Upper lobe of right lung (tissue), 1 donor: Measurements from ENCODE around the gene SEC16A. TPM values are rescaled to one million over a fixed set of nuclear protein-coding genes. Genes with fewer than 3 reads are reported as not detected.

Experiments used
- ATAC-seq: fragments of 200-7000 bp; cut with Tn5 transposase; one replicate; pipeline ENCODE4 v1.9.1; 2020; ENCODE audit warnings: mild to moderate bottlenecking, moderate library complexity
- DNase-seq: peaks from one replicate; pipeline ENCODE4 v3.0.0-alpha.2; 2020
- H3K27ac ChIP-seq: fragments of 200-600 bp; one replicate; pipeline ENCODE4 v1.8.0; 2022
- H3K27me3 ChIP-seq: fragments of 200-600 bp; one replicate; pipeline ENCODE4 v1.8.0; 2022; ENCODE audit warnings: mild to moderate bottlenecking
- H3K36me3 ChIP-seq: fragments of 200-600 bp; one replicate; pipeline ENCODE4 v1.8.0; 2022
- H3K4me1 ChIP-seq: fragments of 200-600 bp; one replicate; pipeline ENCODE4 v1.8.0; 2022
- H3K4me3 ChIP-seq: fragments of 200-600 bp; one replicate; pipeline ENCODE4 v1.8.0; 2022; ENCODE audit warnings: mild to moderate bottlenecking
- H3K9me3 ChIP-seq: fragments of 200-600 bp; one replicate; pipeline ENCODE4 v1.8.0; 2022
- intact Hi-C: fragments of 100-400 bp; cut with DNase I; formaldehyde crosslinking; loops from one replicate; pipeline ENCODE4 v1.11.0; 2022
- total RNA-seq: library from RNA; stranded (reverse); fragmentation: NEBNext Ultra II Directional; extraction: Animal tissue kit (Norgen Biotek cat#: 25700); gene quantifications from one replicate; pipeline ENCODE4 v1.2.1, GENCODE V29; 2021
- TF ChIP-seq, protein P1 (sequence below): fragments of 200-600 bp; IDR thresholded peaks from one replicate; pipeline ENCODE4 v1.8.0; 2022; ENCODE audit warnings: antibody characterized with exemption
- donor health status: DM: no; HTN: yes; CAD: no; lungs with severe emphysema.

The SEC16A gene
- total RNA-seq, 1 donor from 2014 or later: 63.7 TPM

- H3K4me3 ChIP-seq: no peak overlapping the region
- H3K36me3 ChIP-seq: peaks cover 97% of the 10 kb centered on the region
- H3K9me3 ChIP-seq: no peaks in the 10 kb centered on the region
- no peaks in the 10 kb centered on the region for H3K27me3 ChIP-seq
- DNase-seq (no peak), ATAC-seq (no peak)
- no peaks in the 10 kb centered on the region for H3K4me1 ChIP-seq
- H3K27ac ChIP-seq: no peak overlapping the region
- TF ChIP-seq, protein P1, sequence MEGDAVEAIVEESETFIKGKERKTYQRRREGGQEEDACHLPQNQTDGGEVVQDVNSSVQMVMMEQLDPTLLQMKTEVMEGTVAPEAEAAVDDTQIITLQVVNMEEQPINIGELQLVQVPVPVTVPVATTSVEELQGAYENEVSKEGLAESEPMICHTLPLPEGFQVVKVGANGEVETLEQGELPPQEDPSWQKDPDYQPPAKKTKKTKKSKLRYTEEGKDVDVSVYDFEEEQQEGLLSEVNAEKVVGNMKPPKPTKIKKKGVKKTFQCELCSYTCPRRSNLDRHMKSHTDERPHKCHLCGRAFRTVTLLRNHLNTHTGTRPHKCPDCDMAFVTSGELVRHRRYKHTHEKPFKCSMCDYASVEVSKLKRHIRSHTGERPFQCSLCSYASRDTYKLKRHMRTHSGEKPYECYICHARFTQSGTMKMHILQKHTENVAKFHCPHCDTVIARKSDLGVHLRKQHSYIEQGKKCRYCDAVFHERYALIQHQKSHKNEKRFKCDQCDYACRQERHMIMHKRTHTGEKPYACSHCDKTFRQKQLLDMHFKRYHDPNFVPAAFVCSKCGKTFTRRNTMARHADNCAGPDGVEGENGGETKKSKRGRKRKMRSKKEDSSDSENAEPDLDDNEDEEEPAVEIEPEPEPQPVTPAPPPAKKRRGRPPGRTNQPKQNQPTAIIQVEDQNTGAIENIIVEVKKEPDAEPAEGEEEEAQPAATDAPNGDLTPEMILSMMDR: no peak
- intact Hi-C loops: no loop called here
Measured at GRCh38 chr9:136454026-136454796, 28.6 kb downstream of the SEC16A start.

DNA sequence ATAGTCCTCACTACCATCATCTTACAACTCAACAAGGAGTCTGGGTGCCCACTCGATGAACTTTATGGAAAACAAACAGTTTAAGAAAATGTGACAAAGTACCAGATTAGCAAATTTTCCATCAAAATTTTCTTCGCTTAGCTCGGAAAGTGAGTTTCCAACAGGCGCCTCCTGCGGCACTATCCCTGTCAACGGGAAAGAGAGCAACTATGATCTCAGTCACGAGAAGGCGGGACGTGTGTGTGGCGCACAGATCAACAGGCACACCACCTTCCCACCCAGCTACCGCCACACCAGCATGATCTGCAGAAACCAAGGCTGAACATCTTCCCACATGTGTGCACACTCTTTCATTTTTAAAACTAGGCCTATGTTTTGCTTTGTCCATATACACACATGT lies 29.5 kb downstream of the SEC16A start:
- H3K27me3 ChIP-seq: no peaks in the 10 kb centered on the region
- no peak overlapping the region for H3K4me3 ChIP-seq
- DNase-seq: no peak
- no peak overlapping the region for H3K27ac ChIP-seq
- no peaks in the 10 kb centered on the region for H3K9me3 ChIP-seq
- TF ChIP-seq, protein P1: no peak
- H3K4me1 ChIP-seq: no peaks in the 10 kb centered on the region
- ATAC-seq: no peak
- intact Hi-C loops: no loop called here
- H3K36me3 ChIP-seq: peaks cover 94% of the 10 kb centered on the region

DNA sequence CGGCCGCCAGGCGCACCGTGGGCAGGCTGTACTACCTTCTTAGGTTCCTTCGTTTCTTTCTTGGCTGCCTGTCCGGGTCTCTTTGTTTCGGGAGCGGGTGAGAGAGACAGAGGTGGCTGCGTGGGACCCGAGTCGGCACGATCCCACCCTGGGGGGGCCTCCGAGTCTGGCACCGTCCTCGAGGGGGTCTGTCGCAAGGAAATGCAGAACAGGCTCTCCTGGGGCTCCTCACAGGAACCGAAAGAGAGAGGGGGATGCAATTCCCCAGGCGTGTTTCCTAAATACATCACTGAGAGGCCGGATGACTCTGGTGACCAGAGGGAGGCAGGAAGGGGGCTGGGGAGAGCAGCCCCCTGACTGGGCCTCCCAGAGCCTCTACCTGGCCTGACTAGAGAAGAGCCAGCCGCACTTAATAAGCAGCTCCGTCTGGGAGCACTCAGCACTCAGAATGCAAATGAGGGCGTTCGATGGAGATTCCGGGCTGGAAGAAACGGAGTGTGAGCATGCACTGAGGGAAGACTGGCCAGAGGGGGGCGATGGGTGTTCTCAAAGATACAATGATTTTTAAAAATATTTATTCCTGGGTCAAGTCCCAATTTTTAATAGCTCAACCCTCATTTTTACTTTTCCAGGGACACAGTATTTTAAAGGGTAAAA lies 31.5 kb downstream of the SEC16A start:
- Histone ChIP-seq H3K4me3 (no peak overlapping the region), H3K27ac (no peak overlapping the region), H3K9me3 (no peaks in the 10 kb centered on the region), H3K4me1 (no peaks in the 10 kb centered on the region), H3K27me3 (no peaks in the 10 kb centered on the region), H3K36me3 (peaks cover 93% of the 10 kb centered on the region)
- TF ChIP-seq, protein P1: no peak
- no peak for DNase-seq
- no peak for ATAC-seq
- intact Hi-C loops: no loop called here

DNA sequence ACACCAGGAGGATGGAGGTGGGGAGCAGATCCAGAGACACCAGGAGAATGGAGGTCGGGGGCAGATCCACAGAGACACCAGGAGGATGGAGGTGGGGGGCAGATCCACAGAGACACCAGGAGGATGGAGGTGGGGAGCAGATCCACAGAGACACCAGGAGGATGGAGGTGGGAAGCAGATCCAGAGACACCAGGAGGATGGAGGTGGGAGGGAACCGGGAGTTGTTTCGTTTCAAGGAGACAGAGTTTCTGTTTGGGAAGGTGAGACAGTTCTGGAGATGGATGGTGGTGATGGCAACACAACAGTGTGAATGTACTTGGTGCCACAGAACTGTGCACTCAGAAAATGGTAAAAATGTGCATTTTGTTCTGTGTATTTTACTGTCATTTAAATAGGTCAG lies 34.2 kb downstream of the SEC16A start:
- DNase-seq (no peak), ATAC-seq (no peak)
- H3K27me3 ChIP-seq: no peaks in the 10 kb centered on the region
- H3K4me3 ChIP-seq: no peak overlapping the region
- TF ChIP-seq, protein P1: no peak
- H3K4me1 ChIP-seq: no peaks in the 10 kb centered on the region
- H3K36me3 ChIP-seq: peaks cover 93% of the 10 kb centered on the region
- no peak overlapping the region for H3K27ac ChIP-seq
- H3K9me3 ChIP-seq: no peaks in the 10 kb centered on the region
- intact Hi-C loops: no loop called here

- ATAC-seq: no peak
- no peaks in the 10 kb centered on the region for H3K4me1 ChIP-seq
Measured at GRCh38 chr9:136447173-136447778, 35.6 kb downstream of the SEC16A start.

More at GRCh38 chr9:136447173-136447778, 35.6 kb downstream of the SEC16A start:
- H3K9me3 ChIP-seq: no peaks in the 10 kb centered on the region
- DNase-seq: no peak
- H3K27ac ChIP-seq: no peak overlapping the region
- intact Hi-C loops: no loop called here
- H3K27me3 ChIP-seq: no peaks in the 10 kb centered on the region
- peaks cover 95% of the 10 kb centered on the region for H3K36me3 ChIP-seq
- TF ChIP-seq, protein P1: no peak
- H3K4me3 ChIP-seq: no peak overlapping the region
